IPS DF 6.9 (cell line): ENCODE results near the gene C18orf63.

Experiments
- DNase-seq: peaks from one replicate; pipeline ENCODE4 v3.0.0-alpha.2; 2013; ENCODE audit warnings: low read depth, low spot score
- H3K27ac ChIP-seq: one replicate; pipeline ENCODE4 v1.5.1; 2013; ENCODE audit warnings: low read length, control low read depth
- H3K27me3 ChIP-seq: 2 replicates; pipeline ENCODE4 v1.6.1; 2013; ENCODE audit warnings: mild to moderate bottlenecking, low read length; ENCODE audit not compliant: control insufficient read depth, insufficient read depth
- H3K36me3 ChIP-seq: 2 replicates; pipeline ENCODE4 v1.6.1; 2013; ENCODE audit warnings: low read length; ENCODE audit not compliant: control insufficient read depth, insufficient read depth
- H3K4me1 ChIP-seq: 2 replicates; pipeline ENCODE4 v1.6.1; 2013; ENCODE audit warnings: low read length; ENCODE audit not compliant: control insufficient read depth, insufficient read depth
- H3K4me3 ChIP-seq: 2 replicates; pipeline ENCODE4 v1.5.1; 2013; ENCODE audit warnings: mild to moderate bottlenecking, low read length
- H3K9me3 ChIP-seq: 2 replicates; pipeline ENCODE4 v1.6.1; 2013; ENCODE audit warnings: low read length, inconsistent platforms; ENCODE audit not compliant: control insufficient read depth, insufficient read depth
- whole genome bisulfite sequencing: extraction: QIAGEN DNeasy Blood & Tissue Kit; methylation state at CpG from one replicate; pipeline ENCODE4 v1.1.7; 2013; ENCODE audit warnings: mixed read lengths, missing lambda C conversion rate; ENCODE audit not compliant: insufficient read length, insufficient coverage; 5-methylcytosine and 5-hydroxymethylcytosine counted together

C18orf63 gene

GRCh38 chr18:74400813-74401212, 85.2 kb downstream of the C18orf63 start:
- H3K9me3 ChIP-seq = no peaks in the 10 kb centered on the region
- no peaks in the 10 kb centered on the region for H3K27me3 ChIP-seq
- DNase-seq = no peak
- H3K4me3 ChIP-seq = no peak overlapping the region
- no peaks in the 10 kb centered on the region for H3K36me3 ChIP-seq
- no CpG with 5 or more reads among the region's 4 CpGs for WGBS
- H3K27ac ChIP-seq = no peak overlapping the region
- H3K4me1 ChIP-seq = 0 out of 2 replicates have a peak, but pooled peaks cover under 1% of the 10 kb centered on the region

GRCh38 chr18:74402806-74403433, 87.3 kb downstream of the C18orf63 start:
- Histone ChIP-seq H3K4me1 (no peaks in the 10 kb centered on the region), H3K27ac (no peak overlapping the region), H3K4me3 (no peak overlapping the region), H3K36me3 (no peaks in the 10 kb centered on the region), H3K9me3 (no peaks in the 10 kb centered on the region), H3K27me3 (no peaks in the 10 kb centered on the region)
- no peak for DNase-seq
- no CpG with 5 or more reads among the region's 9 CpGs for WGBS

- Histone ChIP-seq H3K4me3 (no peak overlapping the region), H3K36me3 (no peaks in the 10 kb centered on the region), H3K27me3 (no peaks in the 10 kb centered on the region), H3K9me3 (no peaks in the 10 kb centered on the region), H3K4me1 (no peaks in the 10 kb centered on the region), H3K27ac (no peak overlapping the region)
- WGBS = 100% methylated on average over 1 of the region's 2 CpGs
- no peak for DNase-seq
Measured at GRCh38 chr18:74407888-74408287, 92.2 kb downstream of the C18orf63 start.
